Vagina (tissue), 2 donors: ENCODE measurements around the gene DIPK2B.

ENCODE experiments used
- POLR2A ChIP-seq, 2 donors: fragments of 450-650 bp; IDR thresholded peaks; one replicate each; pipeline ENCODE4 v1.6.1; 2017; ENCODE audit warnings: antibody characterized with exemption in 2 of 2, mild to moderate bottlenecking in 2 of 2, moderate library complexity in 2 of 2
- TF ChIP-seq, protein P1 (sequence below), 3 experiments: fragments of 450-650 bp in 2 of 3; fragments of 200-600 bp in 1 of 3; sonication (generic) in 1 of 3; IDR thresholded peaks; one replicate each; pipeline ENCODE4 v1.5.1; 2017 to 2019; ENCODE audit warnings: antibody characterized with exemption in 3 of 3, mild to moderate bottlenecking in 2 of 3, moderate library complexity in 2 of 3

- TF ChIP-seq, protein P1, sequence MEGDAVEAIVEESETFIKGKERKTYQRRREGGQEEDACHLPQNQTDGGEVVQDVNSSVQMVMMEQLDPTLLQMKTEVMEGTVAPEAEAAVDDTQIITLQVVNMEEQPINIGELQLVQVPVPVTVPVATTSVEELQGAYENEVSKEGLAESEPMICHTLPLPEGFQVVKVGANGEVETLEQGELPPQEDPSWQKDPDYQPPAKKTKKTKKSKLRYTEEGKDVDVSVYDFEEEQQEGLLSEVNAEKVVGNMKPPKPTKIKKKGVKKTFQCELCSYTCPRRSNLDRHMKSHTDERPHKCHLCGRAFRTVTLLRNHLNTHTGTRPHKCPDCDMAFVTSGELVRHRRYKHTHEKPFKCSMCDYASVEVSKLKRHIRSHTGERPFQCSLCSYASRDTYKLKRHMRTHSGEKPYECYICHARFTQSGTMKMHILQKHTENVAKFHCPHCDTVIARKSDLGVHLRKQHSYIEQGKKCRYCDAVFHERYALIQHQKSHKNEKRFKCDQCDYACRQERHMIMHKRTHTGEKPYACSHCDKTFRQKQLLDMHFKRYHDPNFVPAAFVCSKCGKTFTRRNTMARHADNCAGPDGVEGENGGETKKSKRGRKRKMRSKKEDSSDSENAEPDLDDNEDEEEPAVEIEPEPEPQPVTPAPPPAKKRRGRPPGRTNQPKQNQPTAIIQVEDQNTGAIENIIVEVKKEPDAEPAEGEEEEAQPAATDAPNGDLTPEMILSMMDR (IDR thresholded peaks at IDR 0.05), result no peak
- no peak for TF ChIP-seq POLR2A (IDR thresholded peaks at IDR 0.05)
Observed at GRCh38 chrX:45166781-45167180, 33.9 kb downstream of the DIPK2B start.
